Neural cell (in vitro differentiated cells): ENCODE measurements around the gene PDE4D. TPM values are rescaled to one million over a fixed set of nuclear protein-coding genes. Genes with fewer than 3 reads are reported as not detected.

Source experiments
- H2AFZ ChIP-seq: fragments of 200-600, 300-800 bp; sonication (generic), shearing (Covaris generic); 2 replicates; pipeline ENCODE4 v1.6.0; 2014; ENCODE audit warnings: low read depth, mild to moderate bottlenecking, antibody characterized with exemption, low read length, moderate library complexity
- H3F3A ChIP-seq: fragments of 200-600 bp; shearing (Covaris generic); 2 replicates; pipeline ENCODE4 v1.6.1; 2016; ENCODE audit warnings: mild to moderate bottlenecking, moderate library complexity, mixed read lengths, antibody characterized with exemption, low read length; ENCODE audit not compliant: insufficient read depth, poor library complexity, severe bottlenecking
- H3K27ac ChIP-seq: fragments of 200-600, 300-800 bp; sonication (generic), shearing (Covaris generic); 2 replicates; pipeline ENCODE4 v1.5.1; 2014; ENCODE audit warnings: mild to moderate bottlenecking, low read length, moderate library complexity
- H3K27me3 ChIP-seq: fragments of 300-800, 200-600 bp; sonication (generic), shearing (Covaris generic); 2 replicates; pipeline ENCODE4 v1.6.0; 2014; ENCODE audit warnings: mild to moderate bottlenecking, low read depth, low read length, moderate library complexity; ENCODE audit not compliant: insufficient read depth
- H3K36me3 ChIP-seq: fragments of 300-800, 200-600 bp; sonication (generic), shearing (Covaris generic); 2 replicates; pipeline ENCODE4 v1.5.1; 2014; ENCODE audit warnings: mild to moderate bottlenecking, antibody characterized with exemption, low read length, moderate library complexity; ENCODE audit not compliant: insufficient read depth
- H3K4me2 ChIP-seq: fragments of 300-800, 200-600 bp; sonication (generic), shearing (Covaris generic); 2 replicates; pipeline ENCODE4 v1.6.0; 2014; ENCODE audit warnings: mild to moderate bottlenecking, low read length
- H3K4me3 ChIP-seq: fragments of 300-800, 200-600 bp; sonication (generic), shearing (Covaris generic); 2 replicates; pipeline ENCODE4 v1.5.1; 2014; ENCODE audit warnings: mild to moderate bottlenecking, low read length, moderate library complexity
- H3K79me2 ChIP-seq: fragments of 200-600 bp; shearing (Covaris generic); replicated peaks from 2 replicates; pipeline ENCODE4 v1.6.0; 2014; ENCODE audit warnings: mild to moderate bottlenecking, low read length, moderate library complexity; ENCODE audit not compliant: insufficient read depth
- H3K9ac ChIP-seq: fragments of 300-800, 200-600 bp; sonication (generic), shearing (Covaris generic); 2 replicates; pipeline ENCODE4 v1.6.1; 2016; ENCODE audit warnings: mild to moderate bottlenecking, low read length, mixed read lengths
- H3K9me2 ChIP-seq: fragments of 200-600 bp; shearing (Covaris generic); 2 replicates; pipeline ENCODE4 v1.6.1; 2016; ENCODE audit warnings: mild to moderate bottlenecking, low read length, mixed read lengths; ENCODE audit not compliant: insufficient read depth
- H3K9me3 ChIP-seq: fragments of 200-600, 300-800 bp; sonication (generic), shearing (Covaris generic); 2 replicates; pipeline ENCODE4 v1.6.1; 2016; ENCODE audit warnings: mild to moderate bottlenecking, mixed run types, low read length, moderate library complexity, mixed read lengths
- H4K20me1 ChIP-seq: fragments of 200-600 bp; shearing (Covaris generic); 2 replicates; pipeline ENCODE4 v1.6.1; 2016; ENCODE audit warnings: mild to moderate bottlenecking, mixed run types; ENCODE audit not compliant: insufficient read depth
- EP300 ChIP-seq: fragments of 450-650 bp; conservative IDR thresholded peaks from 2 replicates; pipeline ENCODE4 v1.6.1; 2014; ENCODE audit warnings: antibody characterized with exemption, mild to moderate bottlenecking, moderate library complexity; ENCODE audit not compliant: poor library complexity, severe bottlenecking
- EZH2 ChIP-seq: fragments of 200-600, 300-800 bp; shearing (Covaris generic), sonication (generic); IDR thresholded peaks from 2 replicates; pipeline ENCODE4 v1.6.1; 2014; ENCODE audit warnings: antibody characterized with exemption, low read length, borderline replicate concordance, mild to moderate bottlenecking; ENCODE audit not compliant: insufficient read depth, poor library complexity, severe bottlenecking
- MXI1 ChIP-seq: fragments of 450-650 bp; conservative IDR thresholded peaks from 2 replicates; pipeline ENCODE4 v1.6.1; 2014; ENCODE audit warnings: antibody characterized with exemption, mild to moderate bottlenecking; ENCODE audit not compliant: poor library complexity, severe bottlenecking
- POLR2AphosphoS5 ChIP-seq: IDR thresholded peaks from 2 replicates; pipeline ENCODE4 v1.6.1; 2012
- RAD21 ChIP-seq: fragments of 450-650 bp; conservative IDR thresholded peaks from 2 replicates; pipeline ENCODE4 v1.6.1; 2014; ENCODE audit warnings: antibody characterized with exemption, mild to moderate bottlenecking, moderate library complexity
- SMC3 ChIP-seq: fragments of 450-650 bp; conservative IDR thresholded peaks from 2 replicates; pipeline ENCODE4 v1.6.1; 2014; ENCODE audit warnings: antibody characterized with exemption, mild to moderate bottlenecking, moderate library complexity; ENCODE audit not compliant: poor library complexity
- TAF1 ChIP-seq: IDR thresholded peaks from 2 replicates; pipeline ENCODE4 v1.6.1; 2012; ENCODE audit warnings: low read depth
- polyA plus RNA-seq: library from polyadenylated mRNA; depleted of rRNA; stranded (reverse); fragments of >200 nt; gene quantifications from 2 replicates; pipeline ENCODE4 v1.2.3, GENCODE V29; 2014
- small RNA-seq, 3 experiments: library from RNA; depleted of rRNA; stranded (forward); fragments of <200 nt; gene quantifications; one replicate each; pipeline ENCODE3, GENCODE V24; 2012
- TF ChIP-seq, protein P1 (sequence below): fragments of 450-650 bp; IDR thresholded peaks from 2 replicates; pipeline ENCODE4 v1.5.1; 2014; ENCODE audit warnings: antibody characterized with exemption, mild to moderate bottlenecking, moderate library complexity; ENCODE audit not compliant: poor library complexity, severe bottlenecking
- TF ChIP-seq, protein P2 (sequence below): IDR thresholded peaks from 2 replicates; pipeline ENCODE4 v1.6.1; 2012; ENCODE audit warnings: borderline replicate concordance

The PDE4D gene
- polyA plus RNA-seq, 1 donor from 2014 or later: 42.8 TPM

- TF ChIP-seq EZH2: no peak
- TF ChIP-seq POLR2AphosphoS5: no peak
- no peak for TF ChIP-seq EP300
- no peak for TF ChIP-seq MXI1
- no peak for TF ChIP-seq RAD21
- Histone ChIP-seq H3K9me3 (no peaks in the 10 kb centered on the region), H3K27me3 (no peaks in the 10 kb centered on the region), H3K9me2 (no peaks in the 10 kb centered on the region), H3F3A (no peaks in the 10 kb centered on the region), H3K36me3 (no peaks in the 10 kb centered on the region), H3K9ac (no peak overlapping the region), H3K4me3 (no peak overlapping the region), H3K4me2 (no peak overlapping the region), H2AFZ (no peak overlapping the region), H3K27ac (peak overlapping the region; percentile 29), H3K79me2 (no peaks in the 10 kb centered on the region), H4K20me1 (no peaks in the 10 kb centered on the region)
Measured at GRCh38 chr5:58921159-58921558, 972.4 kb downstream of the PDE4D start.

GRCh38 chr5:58919833-58920232 is 973.7 kb downstream of the PDE4D start:
- Histone ChIP-seq H3K27me3 (no peaks in the 10 kb centered on the region), H3K4me3 (no peak overlapping the region), H4K20me1 (no peaks in the 10 kb centered on the region), H3K4me2 (no peak overlapping the region), H3F3A (no peaks in the 10 kb centered on the region), H3K9me3 (no peaks in the 10 kb centered on the region), H2AFZ (no peak overlapping the region), H3K79me2 (no peaks in the 10 kb centered on the region), H3K27ac (no peak overlapping the region), H3K9me2 (no peaks in the 10 kb centered on the region), H3K9ac (no peak overlapping the region), H3K36me3 (no peaks in the 10 kb centered on the region)
- no peak for TF ChIP-seq EZH2
- TF ChIP-seq, protein P1, sequence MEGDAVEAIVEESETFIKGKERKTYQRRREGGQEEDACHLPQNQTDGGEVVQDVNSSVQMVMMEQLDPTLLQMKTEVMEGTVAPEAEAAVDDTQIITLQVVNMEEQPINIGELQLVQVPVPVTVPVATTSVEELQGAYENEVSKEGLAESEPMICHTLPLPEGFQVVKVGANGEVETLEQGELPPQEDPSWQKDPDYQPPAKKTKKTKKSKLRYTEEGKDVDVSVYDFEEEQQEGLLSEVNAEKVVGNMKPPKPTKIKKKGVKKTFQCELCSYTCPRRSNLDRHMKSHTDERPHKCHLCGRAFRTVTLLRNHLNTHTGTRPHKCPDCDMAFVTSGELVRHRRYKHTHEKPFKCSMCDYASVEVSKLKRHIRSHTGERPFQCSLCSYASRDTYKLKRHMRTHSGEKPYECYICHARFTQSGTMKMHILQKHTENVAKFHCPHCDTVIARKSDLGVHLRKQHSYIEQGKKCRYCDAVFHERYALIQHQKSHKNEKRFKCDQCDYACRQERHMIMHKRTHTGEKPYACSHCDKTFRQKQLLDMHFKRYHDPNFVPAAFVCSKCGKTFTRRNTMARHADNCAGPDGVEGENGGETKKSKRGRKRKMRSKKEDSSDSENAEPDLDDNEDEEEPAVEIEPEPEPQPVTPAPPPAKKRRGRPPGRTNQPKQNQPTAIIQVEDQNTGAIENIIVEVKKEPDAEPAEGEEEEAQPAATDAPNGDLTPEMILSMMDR: no peak
- TF ChIP-seq, protein P2, sequence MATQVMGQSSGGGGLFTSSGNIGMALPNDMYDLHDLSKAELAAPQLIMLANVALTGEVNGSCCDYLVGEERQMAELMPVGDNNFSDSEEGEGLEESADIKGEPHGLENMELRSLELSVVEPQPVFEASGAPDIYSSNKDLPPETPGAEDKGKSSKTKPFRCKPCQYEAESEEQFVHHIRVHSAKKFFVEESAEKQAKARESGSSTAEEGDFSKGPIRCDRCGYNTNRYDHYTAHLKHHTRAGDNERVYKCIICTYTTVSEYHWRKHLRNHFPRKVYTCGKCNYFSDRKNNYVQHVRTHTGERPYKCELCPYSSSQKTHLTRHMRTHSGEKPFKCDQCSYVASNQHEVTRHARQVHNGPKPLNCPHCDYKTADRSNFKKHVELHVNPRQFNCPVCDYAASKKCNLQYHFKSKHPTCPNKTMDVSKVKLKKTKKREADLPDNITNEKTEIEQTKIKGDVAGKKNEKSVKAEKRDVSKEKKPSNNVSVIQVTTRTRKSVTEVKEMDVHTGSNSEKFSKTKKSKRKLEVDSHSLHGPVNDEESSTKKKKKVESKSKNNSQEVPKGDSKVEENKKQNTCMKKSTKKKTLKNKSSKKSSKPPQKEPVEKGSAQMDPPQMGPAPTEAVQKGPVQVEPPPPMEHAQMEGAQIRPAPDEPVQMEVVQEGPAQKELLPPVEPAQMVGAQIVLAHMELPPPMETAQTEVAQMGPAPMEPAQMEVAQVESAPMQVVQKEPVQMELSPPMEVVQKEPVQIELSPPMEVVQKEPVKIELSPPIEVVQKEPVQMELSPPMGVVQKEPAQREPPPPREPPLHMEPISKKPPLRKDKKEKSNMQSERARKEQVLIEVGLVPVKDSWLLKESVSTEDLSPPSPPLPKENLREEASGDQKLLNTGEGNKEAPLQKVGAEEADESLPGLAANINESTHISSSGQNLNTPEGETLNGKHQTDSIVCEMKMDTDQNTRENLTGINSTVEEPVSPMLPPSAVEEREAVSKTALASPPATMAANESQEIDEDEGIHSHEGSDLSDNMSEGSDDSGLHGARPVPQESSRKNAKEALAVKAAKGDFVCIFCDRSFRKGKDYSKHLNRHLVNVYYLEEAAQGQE: no peak
- TF ChIP-seq RAD21: no peak
- TF ChIP-seq SMC3: no peak
- TF ChIP-seq TAF1: no peak
- TF ChIP-seq POLR2AphosphoS5: no peak
- TF ChIP-seq EP300: no peak
- TF ChIP-seq MXI1: no peak

Small RNAs within 50 kb of the gene (small RNA-seq; reads per million reads assigned to genes)
- 178 to 451 (median 448) reads per million in 3 experiments for gene MIR582
